ENCODE results near the gene MYMK. TPM values are rescaled to one million over a fixed set of nuclear protein-coding genes. Genes with fewer than 3 reads are reported as not detected.

MYMK gene
- total and polyA plus RNA-seq, 2 of the 13 experiments (the other 11 are each of a cell fraction or from before 2014, with no cell fraction given) = not detected

GRCh38 chr9:133477992-133478850, 46.5 kb downstream of the MYMK start (continued):
- 0 out of 2 replicates have a peak, but pooled peaks have one; percentile 12 for TF ChIP-seq CTCF (CRISPR knock-in tag; IDR thresholded peaks at IDR 0.05)
- TF ChIP-seq ZNF12 (CRISPR knock-in tag; IDR thresholded peaks at IDR 0.05) = no peak
- TF ChIP-seq ZNF501 (CRISPR knock-in tag; IDR thresholded peaks at IDR 0.05) = peak; percentile 21; the same call in 1 of the 2 replicates
- TF ChIP-seq HDAC2 (CRISPR knock-in tag; IDR thresholded peaks at IDR 0.05) = no peak; the same call in 1 of the 2 replicates
- TF ChIP-seq DNMT1 (CRISPR knock-in tag; IDR thresholded peaks at IDR 0.05) = no peak
- TF ChIP-seq ZSCAN31 (CRISPR knock-in tag; IDR thresholded peaks at IDR 0.05; ENCODE audit: low read depth) = no peak
- no peak for TF ChIP-seq ESRRA (CRISPR knock-in tag; IDR thresholded peaks at IDR 0.05; ENCODE audit: low read depth)
- TF ChIP-seq FOXC1 (CRISPR knock-in tag; IDR thresholded peaks at IDR 0.05; ENCODE audit: borderline replicate concordance) = no peak
- no peak for TF ChIP-seq REPIN1 (CRISPR knock-in tag; IDR thresholded peaks at IDR 0.05; ENCODE audit: borderline replicate concordance, low read depth)
- TF ChIP-seq FIP1L1 (IDR thresholded peaks at IDR 0.05; ENCODE audit: borderline replicate concordance, insufficient read depth, low read depth, low read length) = no peak
- no peak for TF ChIP-seq ZNF232 (CRISPR knock-in tag; IDR thresholded peaks at IDR 0.05; ENCODE audit: borderline replicate concordance)
- peak; percentile 41; the same call in 1 of the 2 replicates for TF ChIP-seq ZNF691 (CRISPR knock-in tag; IDR thresholded peaks at IDR 0.05; ENCODE audit: borderline replicate concordance, low read depth)
- no peak for TF ChIP-seq SKIL (CRISPR knock-in tag; IDR thresholded peaks at IDR 0.05; ENCODE audit: borderline replicate concordance)
- TF ChIP-seq ZNF567 (CRISPR knock-in tag; IDR thresholded peaks at IDR 0.05; ENCODE audit: borderline replicate concordance) = no peak
- TF ChIP-seq GMEB2 (CRISPR knock-in tag; IDR thresholded peaks at IDR 0.05; ENCODE audit: low read depth) = no peak
- TF ChIP-seq ZNF263 (CRISPR knock-in tag; IDR thresholded peaks at IDR 0.05) = no peak
- no peak for TF ChIP-seq ZFP90 (CRISPR knock-in tag; IDR thresholded peaks at IDR 0.05; ENCODE audit: borderline replicate concordance)
- no peak for TF ChIP-seq RFXANK (CRISPR knock-in tag; IDR thresholded peaks at IDR 0.05)
- no peak for TF ChIP-seq PBX2 (CRISPR knock-in tag; IDR thresholded peaks at IDR 0.05)
- no peak for TF ChIP-seq ZNF547 (CRISPR knock-in tag; IDR thresholded peaks at IDR 0.05)
- no peak for TF ChIP-seq ZSCAN9 (CRISPR knock-in tag; IDR thresholded peaks at IDR 0.05; ENCODE audit: borderline replicate concordance)
